ENCODE results near the gene ITGB3BP. TPM values are rescaled to one million over a fixed set of nuclear protein-coding genes. Genes with fewer than 3 reads are reported as not detected.

Gene ITGB3BP
- total RNA-seq, 1 donor, result 48.0 TPM

- peak; percentile 72 for DNase-seq (ENCODE audit: low read depth)
- peak; percentile 74 for TF ChIP-seq CTCF (IDR thresholded peaks at IDR 0.05; ENCODE audit: insufficient read depth, low read length)
Observed at GRCh38 chr1:63557365-63557987, 34.5 kb upstream of the ITGB3BP start.

GRCh38 chr1:63555480-63555879, 32.5 kb upstream of the ITGB3BP start:
- DNase-seq (ENCODE audit: low read depth), result no peak
- no peak overlapping the region for H3K4me3 ChIP-seq (ENCODE audit: low read depth, low read length)
- TF ChIP-seq CTCF (IDR thresholded peaks at IDR 0.05; ENCODE audit: insufficient read depth, low read length), result no peak

More at GRCh38 chr1:63557365-63557987, 34.5 kb upstream of the ITGB3BP start:
- H3K4me3 ChIP-seq (ENCODE audit: low read depth, low read length), result no peak overlapping the region

GRCh38 chr1:63548877-63549276, 25.9 kb upstream of the ITGB3BP start:
- H3K4me3 ChIP-seq (ENCODE audit: low read depth, low read length), result no peak overlapping the region
- DNase-seq (ENCODE audit: low read depth), result no peak
- TF ChIP-seq CTCF (IDR thresholded peaks at IDR 0.05; ENCODE audit: insufficient read depth, low read length), result no peak

- no peak overlapping the region for H3K4me3 ChIP-seq (ENCODE audit: low read depth, low read length)
- peak; percentile 2 for DNase-seq (ENCODE audit: low read depth)
- TF ChIP-seq CTCF (IDR thresholded peaks at IDR 0.05; ENCODE audit: insufficient read depth, low read length), result no peak
Observed at GRCh38 chr1:63548303-63548702, 25.3 kb upstream of the ITGB3BP start.

- H3K4me3 ChIP-seq (ENCODE audit: low read depth, low read length), result no peak overlapping the region
- DNase-seq (ENCODE audit: low read depth), result peak; percentile 99
- TF ChIP-seq CTCF (IDR thresholded peaks at IDR 0.05; ENCODE audit: insufficient read depth, low read length), result no peak
Observed at GRCh38 chr1:63547621-63548294, 24.7 kb upstream of the ITGB3BP start.

- peak; percentile 69 for DNase-seq (ENCODE audit: low read depth)
- no peak for TF ChIP-seq CTCF (IDR thresholded peaks at IDR 0.05; ENCODE audit: insufficient read depth, low read length)
- H3K4me3 ChIP-seq (ENCODE audit: low read depth, low read length), result no peak overlapping the region
Observed at GRCh38 chr1:63545780-63546179, 22.8 kb upstream of the ITGB3BP start.
